Heart left ventricle (tissue), 16 donors: ENCODE data around the gene SLC35F3. TPM values are rescaled to one million over a fixed set of nuclear protein-coding genes. Genes with fewer than 3 reads are reported as not detected.

Source experiments
- ATAC-seq, 4 donors: fragments of 200-7000 bp; cut with Tn5 transposase; one replicate each; pipeline ENCODE4 v1.9.1; 2020 to 2022; ENCODE audit warnings: moderate library complexity in 4 of 4, mild to moderate bottlenecking in 3 of 4, moderate number of reproducible peaks in 1 of 4
- DNase-seq, 5 donors: peaks; one replicate each; pipeline ENCODE4 v3.0.0-alpha.2; 2020
- H3K27ac ChIP-seq, 12 donors: fragments of 200-600 bp; sonication (generic) in 4 of 12; one replicate each; pipeline versions ENCODE4 v1.5.0 to v1.8.0; 2016 to 2022; ENCODE audit warnings: mild to moderate bottlenecking in 2 of 12
- H3K27me3 ChIP-seq, 9 donors: fragments of 200-600 bp; sonication (generic) in 2 of 9; one replicate each; pipeline versions ENCODE4 v1.5.1 to v1.8.0; 2016 to 2022; ENCODE audit warnings: mild to moderate bottlenecking in 3 of 9
- H3K36me3 ChIP-seq, 9 donors: fragments of 200-600 bp; sonication (generic) in 2 of 9; one replicate each; pipeline versions ENCODE4 v1.5.0 to v1.8.0; 2018 to 2022; ENCODE audit warnings: mild to moderate bottlenecking in 2 of 9
- H3K4me1 ChIP-seq, 12 donors: fragments of 200-600 bp; sonication (generic) in 4 of 12; one replicate each; pipeline versions ENCODE4 v1.5.0 to v1.8.0; 2016 to 2022; ENCODE audit warnings: mild to moderate bottlenecking in 3 of 12
- H3K4me3 ChIP-seq, 12 donors: fragments of 200-600 bp; sonication (generic) in 4 of 12; one replicate each; pipeline versions ENCODE4 v1.5.0 to v1.8.0; 2017 to 2022; ENCODE audit warnings: mild to moderate bottlenecking in 9 of 12, moderate library complexity in 4 of 12
- H3K9me3 ChIP-seq, 12 donors: fragments of 200-600 bp; sonication (generic) in 4 of 12; one replicate each; pipeline versions ENCODE4 v1.5.0 to v1.8.0; 2016 to 2022; ENCODE audit warnings: mild to moderate bottlenecking in 1 of 12
- CTCF ChIP-seq, 12 donors: fragments of 200-600 bp; sonication (generic) in 4 of 12; IDR thresholded peaks; one replicate each; pipeline versions ENCODE4 v1.5.0 to v1.8.0; 2018 to 2022; ENCODE audit warnings: antibody characterized with exemption in 12 of 12, mild to moderate bottlenecking in 5 of 12
- POLR2A ChIP-seq, 2 donors: fragments of 450-650 bp; IDR thresholded peaks; one replicate each; pipeline ENCODE4 v1.6.1; 2017; ENCODE audit warnings: antibody characterized with exemption in 2 of 2, mild to moderate bottlenecking in 2 of 2, moderate library complexity in 2 of 2
- WGBS, 4 donors: extraction: QIAGEN DNeasy Blood & Tissue Kit in 2 of 4; methylation state at CpG; one replicate each; pipeline versions ENCODE4 v1.1.5 to v1.1.7; 2013 to 2018; 5-methylcytosine and 5-hydroxymethylcytosine counted together
- intact Hi-C, 10 donors: fragments of 100-400 bp; cut with DNase I; formaldehyde crosslinking; loops; one replicate each; pipeline versions ENCODE4 v1.11.1 to v1.14.2; 2022
- polyA plus RNA-seq, 2 donors: library from polyadenylated mRNA; stranded (reverse); fragments of 200-250 nt; gene quantifications; one replicate each; pipeline ENCODE4 v1.2.3, GENCODE V29; 2013
- total RNA-seq, 9 donors: library from RNA; depleted of rRNA in 2 of 9; stranded (reverse); fragments of >200 nt in 2 of 9; fragmentation: NEBNext Ultra II Directional in 3 of 9; extraction: Animal tissue kit (Norgen Biotek cat#: 25700) in 3 of 9; gene quantifications; one replicate each; pipeline versions ENCODE4 v1.1.0 to v1.2.4, GENCODE V29; 2016 to 2023
- donor health status: ischemic (EF 13 %, LVEDD 7.1; RV severe dilation, severe dysfunction).
- donor health status: healthy with polysubstance abuse.
- donor health status: DM: no; HTN: yes; CAD: no.
- donor health status: DM: no; HTN: no; CAD: no.
- donor health status: ischemic (EF 25% LVEDD 6.9; RV normal size, moderate dysfunction).
- donor health status: ischemic (EF 25% LVEDD 5.7; RV mildly dilated, moderate dysfunction).
- donor health status: healthy.
- donor health status: DM: yes; HTN: yes; CAD: no.
- donor health status: ischemic (EF 35%, LVEDD 5.7; RV mildly dilated, moderate dysfunction).
- donor health status: nonischemic (EF 11% LVEDD 7.7; RV severe dilation, severe dysfunction).
- donor health status: DM: yes; HTN: yes; CAD: no.
- donor health status: PGD.
- donor health status: ischemic (EF 29% LVEDD 5.4; RV normal size, mild dysfunction).
- donor health status: nonischemic (EF 23%, LVEDD 6.1; RV moderate dilation, normal function).

SLC35F3 gene
- total and polyA plus RNA-seq, 11 donors = 0.03 to 0.11 (median 0.11) TPM; not detected in 8

GRCh38 chr1:234330843-234331215, 426.4 kb downstream of the SLC35F3 start:
- Histone ChIP-seq H3K36me3 (no peaks in the 10 kb centered on the region), H3K27me3 (peaks cover 0 to 12% (median 0%) of the 10 kb centered on the region in 9 donors), H3K4me3 (no peak overlapping the region), H3K9me3 (peaks cover 0 to 5% (median 0%) of the 10 kb centered on the region in 12 donors), H3K4me1 (peaks cover 0 to 19% (median 0%) of the 10 kb centered on the region in 12 donors), H3K27ac (no peak overlapping the region)
- WGBS, 4 donors = 71 to 81% (median 75%) methylated on average over 4 of the region's 4 CpGs
- TF ChIP-seq POLR2A (IDR thresholded peaks at IDR 0.05) = no peak
- TF ChIP-seq CTCF (IDR thresholded peaks at IDR 0.05) = no peak
- DNase-seq (no peak), ATAC-seq (no peak)
- intact Hi-C loops = no loop called here

- peaks cover 0 to 15% (median 0%) of the 10 kb centered on the region in 12 donors for H3K4me1 ChIP-seq
- H3K9me3 ChIP-seq = peaks cover 0 to 11% (median 2%) of the 10 kb centered on the region in 12 donors
- WGBS, 4 donors = 68 to 81% (median 75%) methylated on average over 2 of the region's 2 CpGs
- ATAC-seq = no peak
- H3K4me3 ChIP-seq = no peak overlapping the region
- no peak overlapping the region for H3K27ac ChIP-seq
- no peaks in the 10 kb centered on the region for H3K36me3 ChIP-seq
- TF ChIP-seq CTCF (IDR thresholded peaks at IDR 0.05) (no peak), POLR2A (IDR thresholded peaks at IDR 0.05) (no peak)
- intact Hi-C loops = no loop called here
- no peak for DNase-seq
- peaks cover 0 to 12% (median 0%) of the 10 kb centered on the region in 9 donors for H3K27me3 ChIP-seq
Measured at GRCh38 chr1:234331507-234331906, 427.0 kb downstream of the SLC35F3 start.

GRCh38 chr1:234336359-234336758, 431.9 kb downstream of the SLC35F3 start:
- intact Hi-C loops = no loop called here
- ATAC-seq (no peak), DNase-seq (no peak)
- TF ChIP-seq CTCF (IDR thresholded peaks at IDR 0.05) = no peak
- no peak for TF ChIP-seq POLR2A (IDR thresholded peaks at IDR 0.05)
- Histone ChIP-seq H3K27ac (no peak overlapping the region), H3K36me3 (no peaks in the 10 kb centered on the region), H3K4me3 (no peak overlapping the region), H3K9me3 (peaks cover 0 to 54% (median 15%) of the 10 kb centered on the region in 12 donors), H3K27me3 (no peaks in the 10 kb centered on the region), H3K4me1 (peaks cover 0 to 1% (median 0%) of the 10 kb centered on the region in 12 donors)
- 76 to 82% (median 81%) methylated on average over 2 of the region's 2 CpGs for WGBS, 4 donors

GRCh38 chr1:234337233-234337632, 432.8 kb downstream of the SLC35F3 start:
- Histone ChIP-seq H3K36me3 (no peaks in the 10 kb centered on the region), H3K27ac (no peak overlapping the region), H3K4me1 (no peaks in the 10 kb centered on the region), H3K9me3 (peaks cover 0 to 59% (median 15%) of the 10 kb centered on the region in 12 donors), H3K27me3 (no peaks in the 10 kb centered on the region), H3K4me3 (no peak overlapping the region)
- WGBS, 4 donors = 88 to 98% (median 95%) methylated on average over 1 of the region's 1 CpG
- intact Hi-C loops = no loop called here
- no peak for DNase-seq
- no peak for TF ChIP-seq POLR2A (IDR thresholded peaks at IDR 0.05)
- no peak for TF ChIP-seq CTCF (IDR thresholded peaks at IDR 0.05)
- ATAC-seq = no peak
